Measurements from ENCODE around the gene CABP1.
A peak's percentile ranks its signal among the peaks of the same experiment; 100 is the strongest.

The CABP1 gene

DNA sequence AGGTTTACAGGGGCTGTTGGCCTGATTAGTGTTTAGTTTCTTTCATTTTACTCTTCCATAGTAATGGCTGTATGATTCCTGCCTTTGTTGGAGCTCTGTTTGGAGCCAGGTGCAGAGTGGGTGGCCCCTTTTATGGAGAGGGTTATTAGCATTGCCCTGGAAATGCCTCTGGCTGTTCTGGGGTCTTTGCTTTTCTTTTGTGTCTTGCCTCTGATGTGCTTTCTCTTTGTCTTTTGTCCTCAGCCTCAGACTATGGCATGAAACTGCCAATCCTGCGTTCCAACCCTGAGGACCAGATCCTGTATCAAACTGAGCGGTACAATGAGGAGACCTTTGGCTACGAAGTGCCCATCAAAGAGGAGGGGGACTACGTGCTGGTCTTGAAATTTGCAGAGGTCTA, 53.4 kb downstream of the CABP1 start:
- DNase-seq (ENCODE audit: low spot score) = no peak

DNA sequence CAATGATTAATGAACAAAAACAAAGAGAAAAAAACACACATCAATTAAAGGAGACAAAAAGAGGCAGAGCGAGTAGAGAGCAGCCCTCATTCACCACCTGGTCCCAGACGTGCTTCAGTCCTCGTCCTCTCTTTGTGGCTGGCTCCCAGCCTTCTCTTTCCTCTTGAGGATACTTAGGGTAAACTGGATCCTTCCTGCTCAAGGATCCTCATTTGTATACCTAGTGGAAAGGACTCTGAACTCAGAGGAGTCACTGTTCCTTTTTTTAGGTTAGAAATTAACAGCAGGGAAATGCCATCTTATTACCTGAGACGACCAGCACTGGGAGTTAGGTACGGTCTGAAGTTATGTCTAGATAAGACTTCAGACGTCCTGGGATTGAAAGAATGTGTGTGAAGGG, 56.2 kb downstream of the CABP1 start:
- no peak for DNase-seq (ENCODE audit: low spot score)

DNA sequence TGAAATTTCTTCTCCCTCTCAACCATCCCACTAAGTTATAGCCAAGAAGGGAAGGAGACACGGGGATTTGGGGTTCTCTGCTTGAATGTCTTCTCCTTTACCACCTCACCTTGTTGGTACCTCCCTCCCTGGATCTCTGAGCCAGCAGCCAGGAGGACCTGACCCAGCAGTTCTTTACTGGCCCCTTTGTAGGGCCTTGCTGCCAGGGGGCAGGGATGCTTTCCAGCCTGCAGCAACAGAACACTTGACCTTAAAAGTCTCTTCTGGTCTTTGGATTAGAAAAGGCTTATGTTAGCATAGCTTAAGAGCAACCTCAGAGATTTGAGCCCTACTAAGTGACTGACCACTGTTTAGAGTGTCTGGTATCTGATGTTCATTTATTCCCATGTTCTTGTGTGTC, 56.9 kb downstream of the CABP1 start:
- no peak for DNase-seq (ENCODE audit: low spot score)

- no peak for DNase-seq (ENCODE audit: low spot score)
Measured at GRCh38 chr12:120698665-120699064, 58.2 kb downstream of the CABP1 start.

- no peak for DNase-seq (ENCODE audit: low spot score)
Measured at GRCh38 chr12:120699553-120699952, 59.1 kb downstream of the CABP1 start.

GRCh38 chr12:120700886-120701285, 60.5 kb downstream of the CABP1 start:
- DNase-seq (ENCODE audit: low spot score) = no peak

- DNase-seq (ENCODE audit: low spot score) = no peak
Measured at GRCh38 chr12:120702637-120703036, 62.2 kb downstream of the CABP1 start.

DNA sequence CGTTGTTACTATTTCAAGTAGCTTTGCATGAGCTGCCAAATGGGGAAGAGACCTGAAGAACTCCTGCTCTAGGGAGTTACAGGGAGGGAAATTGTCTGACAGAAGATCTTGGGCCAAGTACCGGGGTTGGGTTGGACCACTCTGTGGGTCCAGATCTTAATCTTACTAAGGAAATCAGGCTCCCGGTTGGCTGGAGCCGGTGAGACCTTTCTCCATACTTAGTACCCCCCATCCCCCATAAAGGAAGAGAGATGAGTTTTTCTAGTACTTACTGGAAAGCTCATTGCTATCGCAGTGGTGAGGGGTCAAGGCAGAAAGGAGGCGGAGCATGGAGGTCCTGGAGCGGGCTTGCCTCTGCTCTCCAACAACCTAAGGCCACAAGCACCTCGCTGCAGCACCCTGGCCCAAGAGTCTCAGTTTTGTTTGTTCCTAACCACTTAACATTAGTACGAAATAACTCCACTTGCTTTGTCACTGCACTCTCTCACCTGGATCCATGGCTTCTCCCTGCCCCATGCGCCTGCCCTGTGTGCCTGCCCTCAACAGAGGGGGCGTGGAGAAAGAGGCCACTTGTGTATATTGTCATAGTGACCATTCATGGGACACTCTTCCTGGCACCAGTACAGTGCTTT, 63.0 kb downstream of the CABP1 start:
- DNase-seq (ENCODE audit: low spot score) = no peak

- DNase-seq (ENCODE audit: low spot score) = peak; percentile 85
Measured at GRCh38 chr12:120705618-120706017, 65.2 kb downstream of the CABP1 start.

GRCh38 chr12:120706029-120706428, 65.6 kb downstream of the CABP1 start:
- DNase-seq (ENCODE audit: low spot score) = no peak

- no peak for DNase-seq (ENCODE audit: low spot score)
Measured at GRCh38 chr12:120708651-120709050, 68.2 kb downstream of the CABP1 start.

DNA sequence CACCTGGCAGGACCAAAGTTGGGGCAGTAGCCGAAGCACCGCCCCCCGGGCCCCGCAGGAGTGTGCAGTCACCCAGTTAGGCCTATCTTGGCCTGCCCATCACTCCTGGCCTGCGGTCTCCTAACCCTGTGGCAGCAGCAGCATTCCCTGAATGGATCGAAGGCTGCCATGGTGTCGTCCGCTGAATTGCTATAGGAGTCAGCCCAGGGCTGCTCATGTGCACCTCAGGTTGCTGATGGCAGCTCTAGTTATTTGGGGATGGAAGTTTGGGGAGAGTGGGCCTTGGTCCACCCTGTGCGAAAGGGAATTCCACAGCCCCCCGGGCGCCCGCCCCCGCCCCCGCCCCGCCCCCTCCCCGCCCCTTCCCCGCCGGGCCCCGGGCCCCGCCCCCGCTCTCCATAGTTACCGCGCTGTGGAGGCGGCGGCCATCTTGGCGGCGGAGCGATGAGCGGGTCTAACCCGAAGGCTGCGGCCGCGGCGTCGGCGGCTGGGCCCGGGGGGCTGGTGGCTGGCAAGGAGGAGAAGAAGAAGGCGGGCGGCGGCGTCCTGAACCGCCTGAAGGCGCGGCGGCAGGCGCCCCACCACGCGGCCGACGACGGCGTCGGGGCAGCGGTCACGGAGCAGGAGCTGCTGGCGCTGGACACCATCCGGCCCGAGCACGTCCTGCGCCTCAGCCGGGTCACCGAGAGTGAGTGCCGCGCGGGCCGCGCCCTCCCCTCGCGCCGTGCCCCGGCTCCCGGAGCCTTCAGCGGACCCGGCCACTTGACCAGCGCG, 69.8 kb downstream of the CABP1 start, which contains the start of gene UNC119B:
TSS of gene UNC119B (plus strand) at position 428 of the 774 bp plus-strand sequence. CDS start at position 445, 17 bp downstream.
- peak; percentile 61 for DNase-seq (ENCODE audit: low spot score)

DNA sequence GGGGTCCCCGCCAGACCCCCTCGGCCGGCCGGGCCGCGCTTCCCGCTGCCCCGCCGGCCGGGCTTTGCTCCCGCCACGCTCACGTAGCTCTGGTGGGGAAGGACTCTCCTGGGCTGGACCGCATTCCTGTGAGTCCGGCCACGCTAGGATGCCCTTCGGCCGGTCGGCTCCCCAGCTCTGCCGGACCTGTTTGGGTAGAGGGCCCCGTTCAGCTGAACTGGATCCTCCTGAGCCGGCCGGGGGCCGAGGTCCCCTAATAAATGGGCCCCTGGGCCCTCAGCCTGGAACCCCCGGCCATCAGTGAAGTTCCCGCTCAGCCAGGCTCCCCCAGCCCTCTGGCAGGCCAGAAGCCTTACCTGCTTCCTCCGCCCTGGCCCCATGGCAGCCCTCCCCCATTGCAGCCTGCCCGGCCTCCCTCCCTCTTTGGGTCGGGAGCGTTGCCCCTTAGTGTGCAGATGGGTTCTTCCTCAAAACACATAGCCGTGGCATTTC, 70.4 kb downstream of the CABP1 start:
- DNase-seq (ENCODE audit: low spot score) = peak; percentile 38

DNA sequence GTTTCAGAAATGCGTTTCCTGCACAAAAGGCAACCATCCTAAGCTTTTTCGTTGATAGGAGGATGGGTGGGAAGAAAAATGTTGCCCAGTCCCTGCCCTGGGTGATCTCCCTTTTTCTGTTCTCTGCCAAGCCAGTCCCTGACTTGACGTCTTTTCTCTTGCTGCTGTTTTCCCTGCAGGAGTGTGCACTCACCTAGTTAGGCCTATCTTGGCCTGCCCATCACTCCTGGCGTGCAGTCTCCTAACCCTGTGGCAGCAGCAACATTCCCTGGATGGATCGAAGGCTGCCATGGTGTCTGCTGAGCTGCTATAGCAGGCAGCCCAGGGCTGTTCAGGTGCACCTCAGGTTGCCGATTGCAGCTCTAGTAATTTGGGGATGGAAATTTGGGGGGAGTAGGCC, 71.0 kb downstream of the CABP1 start:
- peak; percentile 35 for DNase-seq (ENCODE audit: low spot score)

DNA sequence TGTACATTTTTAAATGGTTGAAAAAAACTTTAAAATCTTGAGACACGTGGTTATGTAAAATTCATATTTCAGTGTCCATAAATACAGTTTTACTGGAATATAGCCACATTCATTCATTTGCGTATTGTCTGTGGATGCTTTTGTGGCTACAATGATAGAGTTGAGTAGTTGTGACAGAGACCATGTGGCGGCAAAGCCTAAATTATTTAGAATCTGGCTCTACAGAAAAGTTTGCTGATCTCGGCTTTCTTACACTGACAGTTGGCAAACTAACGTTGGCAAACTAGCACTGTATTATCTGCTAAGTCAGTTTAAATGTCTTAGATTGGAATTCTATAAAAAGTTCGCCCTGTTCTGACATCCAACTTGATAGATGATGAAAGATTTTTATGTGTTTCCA, 72.2 kb downstream of the CABP1 start:
- DNase-seq (ENCODE audit: low spot score) = no peak

GRCh38 chr12:120713861-120714482, 73.5 kb downstream of the CABP1 start:
- DNase-seq (ENCODE audit: low spot score) = peak; percentile 91

Data from cerebellar cortex (tissue), 1 donor.